Common myeloid progenitor, CD34-positive (primary cell): ENCODE results near the gene PXK.

ENCODE experiments used
- CTCF ChIA-PET: fragments of 350-600 bp; sonication (Branson Sonifier 250); formaldehyde crosslinking; loops from one replicate; lab custom pipeline; 2021; ENCODE audit warnings: antibody characterized with exemption; lab: Charles Lee
- POLR2A ChIA-PET: fragments of 350-600 bp; sonication (Branson Sonifier 250); formaldehyde crosslinking; loops from one replicate; lab custom pipeline; 2021; ENCODE audit warnings: antibody characterized with exemption; lab: Charles Lee
- DNase-seq, 3 donors: peaks; one replicate each; pipeline versions ENCODE4 v3.0.0 to v3.0.0-alpha.2; 2013
- H3K27ac ChIP-seq, 2 experiments: 1 replicate in 1 of 2; 2 replicates in 1 of 2; pipeline ENCODE4 v1.7.0; 2013; ENCODE audit warnings: inconsistent platforms in 2 of 2, low read length in 2 of 2, mild to moderate bottlenecking in 2 of 2, low read depth in 1 of 2, moderate library complexity in 1 of 2; ENCODE audit not compliant: severe bottlenecking in 2 of 2, insufficient read depth in 1 of 2, poor library complexity in 1 of 2
- H3K27me3 ChIP-seq, 5 experiments: replicated peaks in 2 of 5; 1 replicate in 3 of 5; 2 replicates in 2 of 5; pipeline versions ENCODE4 v1.6.1 to v1.7.0; 2013; ENCODE audit warnings: low read length in 4 of 5, mild to moderate bottlenecking in 2 of 5, moderate library complexity in 2 of 5, inconsistent platforms in 1 of 5; ENCODE audit not compliant: insufficient read depth in 5 of 5, control insufficient read depth in 4 of 5
- H3K36me3 ChIP-seq, 4 experiments: 1 replicate in 2 of 4; 2 replicates in 2 of 4; pipeline versions ENCODE4 v1.6.1 to v1.7.0; 2013; ENCODE audit warnings: low read length in 3 of 4, control low read depth in 1 of 4, mild to moderate bottlenecking in 1 of 4; ENCODE audit not compliant: control insufficient read depth in 4 of 4, insufficient read depth in 4 of 4
- H3K4me1 ChIP-seq, 4 experiments: 1 replicate in 3 of 4; 2 replicates in 1 of 4; pipeline versions ENCODE4 v1.6.1 to v1.7.1; 2013; ENCODE audit warnings: low read length in 3 of 4, mild to moderate bottlenecking in 3 of 4, control low read depth in 1 of 4, inconsistent platforms in 1 of 4, moderate library complexity in 1 of 4; ENCODE audit not compliant: control insufficient read depth in 4 of 4, insufficient read depth in 4 of 4; ENCODE audit errors: control extremely low read depth in 1 of 4
- H3K4me3 ChIP-seq, 7 experiments: 1 replicate in 4 of 7; 2 replicates in 3 of 7; pipeline versions ENCODE4 v1.5.1 to v1.7.0; 2013; ENCODE audit warnings: mild to moderate bottlenecking in 7 of 7, low read length in 6 of 7, moderate library complexity in 6 of 7, inconsistent platforms in 2 of 7, low read depth in 2 of 7, control low read depth in 1 of 7; ENCODE audit not compliant: insufficient read depth in 4 of 7, control insufficient read depth in 1 of 7; ENCODE audit errors: extremely low read depth in 1 of 7
- H3K9me3 ChIP-seq, 5 experiments: 1 replicate in 4 of 5; 2 replicates in 1 of 5; pipeline versions ENCODE4 v1.6.1 to v1.7.1; 2013; ENCODE audit warnings: low read length in 4 of 5, mild to moderate bottlenecking in 2 of 5, inconsistent platforms in 1 of 5, low read depth in 1 of 5, moderate library complexity in 1 of 5; ENCODE audit not compliant: control insufficient read depth in 4 of 5, insufficient read depth in 2 of 5; ENCODE audit errors: control extremely low read depth in 1 of 5
- WGBS: methylation state at CpG from one replicate; pipeline ENCODE4 v1.1.5; 2013; ENCODE audit not compliant: insufficient coverage; 5-methylcytosine and 5-hydroxymethylcytosine counted together

The PXK gene

GRCh38 chr3:58370407-58370806 is 37.7 kb downstream of the PXK start:
- DNase-seq: no peak
- no peaks in the 10 kb centered on the region for H3K27me3 ChIP-seq
- H3K27ac ChIP-seq: no peak overlapping the region
- H3K9me3 ChIP-seq: peaks cover 0 to 2% (median 0%) of the 10 kb centered on the region in 5 experiments
- 88% methylated on average over 7 of the region's 10 CpGs for WGBS
- H3K4me1 ChIP-seq: peaks cover 0 to 15% (median 2%) of the 10 kb centered on the region in 4 experiments
- ChIA-PET CTCF (interaction anchor here (1.2 to 1.4 kb wide), 3 partner anchors 37 to 63 kb away, joined by 3 to 4 read pairs (median 3); partner anchors contain the start of gene PXK), POLR2A (no interaction called here)
- H3K36me3 ChIP-seq: peaks cover 5 to 41% (median 8%) of the 10 kb centered on the region in 4 experiments
- H3K4me3 ChIP-seq: no peak overlapping the region

GRCh38 chr3:58371754-58372153 is 39.1 kb downstream of the PXK start:
- Histone ChIP-seq H3K9me3 (no peaks in the 10 kb centered on the region), H3K4me3 (no peak overlapping the region), H3K4me1 (peaks cover 0 to 2% (median 0%) of the 10 kb centered on the region in 4 experiments), H3K27me3 (no peaks in the 10 kb centered on the region), H3K27ac (no peak overlapping the region), H3K36me3 (peaks cover 6 to 44% (median 9%) of the 10 kb centered on the region in 4 experiments)
- POLR2A ChIA-PET: no interaction called here
- DNase-seq: no peak
- CTCF ChIA-PET: interaction anchor here (0.9 to 1.1 kb wide), 2 partner anchors 12 to 16 kb away, joined by 4 read pairs; no protein-coding TSS in a partner anchor

DNA sequence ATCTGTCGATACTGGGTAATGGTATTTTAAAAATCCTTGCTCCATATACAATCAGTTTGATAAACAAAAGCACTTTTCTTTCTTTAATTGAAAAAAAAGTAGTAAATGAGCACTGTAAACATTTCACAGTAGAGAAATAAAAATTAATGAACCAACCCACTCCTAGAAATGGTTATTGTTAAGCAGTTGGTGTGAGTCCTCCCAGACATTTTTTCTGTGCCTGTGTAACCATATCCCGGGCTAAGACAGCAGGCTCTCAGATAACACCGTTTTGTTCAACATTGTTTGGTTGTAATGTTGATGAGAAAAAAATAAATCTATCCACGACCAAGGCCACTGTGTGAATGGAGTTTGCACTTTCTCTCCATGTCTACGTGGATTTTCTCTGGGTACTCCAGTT is 42.6 kb downstream of the PXK start:
- CTCF ChIA-PET: interaction anchor here (0.9 kb wide), 1 partner anchor 54 kb away, joined by 3 read pairs; no protein-coding TSS in a partner anchor
- DNase-seq: no peak
- 100% methylated on average over 1 of the region's 5 CpGs for WGBS

GRCh38 chr3:58377168-58377567 is 44.5 kb downstream of the PXK start:
- Histone ChIP-seq H3K4me3 (no peak overlapping the region), H3K9me3 (no peaks in the 10 kb centered on the region), H3K4me1 (peaks cover 0 to 5% (median 0%) of the 10 kb centered on the region in 4 experiments), H3K36me3 (peaks cover 2 to 16% (median 2%) of the 10 kb centered on the region in 4 experiments), H3K27ac (no peak overlapping the region), H3K27me3 (no peaks in the 10 kb centered on the region)
- no peak for DNase-seq
- CTCF ChIA-PET: interaction anchor here (0.7 kb wide), 1 partner anchor 66 kb away, joined by 3 read pairs; no protein-coding TSS in a partner anchor
- POLR2A ChIA-PET: no interaction called here
- 100% methylated on average over 1 of the region's 5 CpGs for WGBS

More for the DNA sequence above, 42.6 kb downstream of the PXK start:
- no peak overlapping the region for H3K27ac ChIP-seq
- peaks cover 2 to 33% (median 5%) of the 10 kb centered on the region in 4 experiments for H3K36me3 ChIP-seq
- H3K27me3 ChIP-seq: no peaks in the 10 kb centered on the region
- H3K4me3 ChIP-seq: no peak overlapping the region
- no peaks in the 10 kb centered on the region for H3K9me3 ChIP-seq
- peaks cover 0 to 5% (median 0%) of the 10 kb centered on the region in 4 experiments for H3K4me1 ChIP-seq
- POLR2A ChIA-PET: no interaction called here

GRCh38 chr3:58377750-58378149 is 45.1 kb downstream of the PXK start:
- DNase-seq: peak in 1 of 3 donors; percentile 5
- H3K4me3 ChIP-seq: no peak overlapping the region
- ChIA-PET POLR2A (no interaction called here), CTCF (interaction anchor here (0.6 kb wide), 1 partner anchor 9 kb away, joined by 3 read pairs; no protein-coding TSS in a partner anchor)
- H3K27me3 ChIP-seq: no peaks in the 10 kb centered on the region
- H3K4me1 ChIP-seq: peaks cover 0 to 5% (median 0%) of the 10 kb centered on the region in 4 experiments
- H3K9me3 ChIP-seq: no peaks in the 10 kb centered on the region
- WGBS: 100% methylated on average over 2 of the region's 4 CpGs
- peaks cover 2 to 21% (median 4%) of the 10 kb centered on the region in 4 experiments for H3K36me3 ChIP-seq
- no peak overlapping the region for H3K27ac ChIP-seq

DNA sequence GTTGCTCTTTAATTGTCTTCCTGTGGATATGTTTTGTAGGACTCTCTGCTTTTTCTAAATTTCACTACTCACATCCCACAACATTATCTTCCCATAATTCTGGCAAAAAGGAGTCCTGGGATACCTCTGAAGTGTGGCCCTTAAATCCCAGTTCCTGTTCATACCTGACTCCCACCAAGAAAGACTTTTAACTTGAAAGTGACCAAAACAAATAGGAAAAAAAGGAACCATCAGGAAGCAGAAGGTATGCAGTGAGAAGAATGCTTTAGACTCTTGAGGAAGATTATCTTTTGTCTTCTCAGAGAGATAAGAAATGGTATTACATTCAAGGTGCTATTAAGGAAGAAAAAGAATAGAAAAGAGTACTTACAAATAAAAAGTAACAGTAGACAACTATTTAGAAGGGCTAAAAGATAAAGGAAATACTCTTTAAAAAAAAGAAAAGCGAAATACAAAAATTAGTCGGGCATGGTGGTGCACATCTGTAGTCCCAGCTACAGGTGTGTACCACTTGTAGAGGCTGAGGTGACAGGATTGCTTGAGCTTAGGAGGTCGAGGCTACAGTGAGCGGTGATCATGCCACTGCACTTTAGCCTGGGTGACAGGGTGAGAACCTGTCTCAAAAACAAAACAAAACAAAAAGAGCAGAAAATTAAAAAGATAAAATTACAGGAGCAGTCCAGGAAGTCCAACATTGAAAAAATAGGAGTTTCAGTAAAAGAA is 46.8 kb downstream of the PXK start:
- CTCF ChIA-PET: interaction anchor here (0.8 to 1.7 kb wide), 2 partner anchors 27 to 124 kb away, joined by 3 read pairs; no protein-coding TSS in a partner anchor
- WGBS: 100% methylated on average over 2 of the region's 4 CpGs
- H3K4me3 ChIP-seq: no peak overlapping the region
- peaks cover 0 to 33% (median 11%) of the 10 kb centered on the region in 4 experiments for H3K36me3 ChIP-seq
- H3K27ac ChIP-seq: no peak overlapping the region
- peaks cover 0 to 5% (median 0%) of the 10 kb centered on the region in 4 experiments for H3K4me1 ChIP-seq
- no peak for DNase-seq
- H3K9me3 ChIP-seq: no peaks in the 10 kb centered on the region
- no peaks in the 10 kb centered on the region for H3K27me3 ChIP-seq
- POLR2A ChIA-PET: no interaction called here

GRCh38 chr3:58383476-58383875 is 50.8 kb downstream of the PXK start:
- Histone ChIP-seq H3K27me3 (no peaks in the 10 kb centered on the region), H3K4me3 (no peak overlapping the region), H3K4me1 (peaks cover 0 to 38% (median 14%) of the 10 kb centered on the region in 4 experiments), H3K27ac (no peak overlapping the region), H3K9me3 (no peaks in the 10 kb centered on the region), H3K36me3 (peaks cover 0 to 53% (median 13%) of the 10 kb centered on the region in 4 experiments)
- no peak for DNase-seq
- ChIA-PET POLR2A (no interaction called here), CTCF (no interaction called here)
- WGBS: no CpG with 5 or more reads among the region's 2 CpGs
